ENCODE measurements around the gene ADAM12. TPM values are rescaled to one million over a fixed set of nuclear protein-coding genes. Genes with fewer than 3 reads are reported as not detected.
"Not testable (repeated sequence)": the region's sequence is repeated elsewhere in the genome, so short reads cannot be mapped to it uniquely, and the experiment has no call there.

Gene ADAM12
- total RNA-seq, 1 experiment from 2014 or later = not detected

DNA sequence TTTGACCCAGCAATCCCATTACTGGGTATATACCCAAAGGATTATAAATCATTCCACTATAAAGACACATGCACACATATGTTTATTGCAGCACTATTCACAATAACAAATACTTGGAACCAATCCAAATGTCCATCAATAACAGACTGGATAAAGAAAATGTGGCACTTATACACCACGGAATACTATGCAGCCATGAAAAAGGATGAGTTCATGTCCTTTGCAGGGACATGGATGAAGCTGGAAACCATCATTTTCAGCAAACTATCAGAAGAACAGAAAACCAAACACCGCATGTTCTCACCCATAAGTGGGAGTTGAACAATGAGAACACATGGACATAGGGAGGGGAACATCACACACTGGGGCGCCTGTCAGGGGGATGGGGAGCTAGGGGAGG, 9.1 kb downstream of the ADAM12 start:
- in situ Hi-C loops (cut with HindIII; ENCODE audit: low sequenced_read_pairs); DNase-seq (ENCODE audit: low spot score): not testable (repeated sequence)

DNA sequence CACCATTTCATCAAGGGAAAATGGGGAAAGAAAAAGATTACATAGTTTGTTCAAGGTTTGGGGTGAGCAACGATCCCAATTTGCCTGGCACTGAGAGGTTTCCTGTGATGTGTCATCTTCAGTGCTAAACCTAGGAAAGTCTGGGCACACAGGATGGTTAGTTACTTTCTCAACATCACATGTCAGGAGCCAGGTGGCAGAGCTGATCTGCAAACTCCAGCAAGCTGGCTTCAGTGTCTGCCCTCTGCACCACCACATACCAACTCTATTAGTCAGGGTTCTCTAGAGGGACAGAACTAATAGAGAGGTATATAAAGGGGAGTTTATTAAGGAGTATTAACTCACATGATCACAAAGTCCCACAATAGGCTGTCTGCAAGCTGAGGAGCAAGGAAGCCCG, 11.3 kb downstream of the ADAM12 start:
- in situ Hi-C loops (cut with HindIII; ENCODE audit: low sequenced_read_pairs) = no loop called here
- no peak for DNase-seq (ENCODE audit: low spot score)

- no peak for DNase-seq (ENCODE audit: low spot score)
- in situ Hi-C loops (cut with HindIII; ENCODE audit: low sequenced_read_pairs) = no loop called here
Measured at GRCh38 chr10:126375926-126376554, 12.2 kb downstream of the ADAM12 start.

GRCh38 chr10:126375299-126375698, 13.0 kb downstream of the ADAM12 start:
- DNase-seq (ENCODE audit: low spot score) = no peak
- in situ Hi-C loops (cut with HindIII; ENCODE audit: low sequenced_read_pairs) = no loop called here

- in situ Hi-C loops (cut with HindIII; ENCODE audit: low sequenced_read_pairs) = no loop called here
- no peak for DNase-seq (ENCODE audit: low spot score)
Measured at GRCh38 chr10:126374435-126374834, 13.8 kb downstream of the ADAM12 start.

GRCh38 chr10:126373972-126374371, 14.3 kb downstream of the ADAM12 start:
- in situ Hi-C loops (cut with HindIII; ENCODE audit: low sequenced_read_pairs) = no loop called here
- no peak for DNase-seq (ENCODE audit: low spot score)

- DNase-seq (ENCODE audit: low spot score) = no peak
- in situ Hi-C loops (cut with HindIII; ENCODE audit: low sequenced_read_pairs) = no loop called here
Measured at GRCh38 chr10:126373147-126373546, 15.1 kb downstream of the ADAM12 start.

DNA sequence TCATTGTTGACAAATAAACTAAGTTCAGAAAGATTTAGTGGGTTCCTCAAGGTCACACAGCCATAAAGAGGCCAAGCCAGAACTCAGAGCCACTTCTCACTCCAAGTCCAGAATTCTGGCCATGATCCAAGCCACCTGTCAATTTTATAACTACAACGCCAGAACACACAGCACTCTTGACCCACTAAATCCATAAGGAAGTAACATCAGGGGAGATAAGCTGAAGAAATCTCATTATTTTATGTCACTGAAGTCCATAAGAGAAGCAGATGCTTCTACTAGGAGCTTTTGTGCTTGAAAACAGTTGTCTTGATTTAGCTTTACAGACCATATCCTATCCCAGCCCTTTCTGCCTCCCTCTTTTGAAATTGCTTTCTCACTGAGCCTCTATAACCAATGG, 15.9 kb downstream of the ADAM12 start:
- peak; percentile 9 for DNase-seq (ENCODE audit: low spot score)
- in situ Hi-C loops (cut with HindIII; ENCODE audit: low sequenced_read_pairs) = no loop called here

GRCh38 chr10:126369125-126369710, 19.1 kb downstream of the ADAM12 start:
- DNase-seq (ENCODE audit: low spot score) = no peak
- in situ Hi-C loops (cut with HindIII; ENCODE audit: low sequenced_read_pairs) = no loop called here

DNA sequence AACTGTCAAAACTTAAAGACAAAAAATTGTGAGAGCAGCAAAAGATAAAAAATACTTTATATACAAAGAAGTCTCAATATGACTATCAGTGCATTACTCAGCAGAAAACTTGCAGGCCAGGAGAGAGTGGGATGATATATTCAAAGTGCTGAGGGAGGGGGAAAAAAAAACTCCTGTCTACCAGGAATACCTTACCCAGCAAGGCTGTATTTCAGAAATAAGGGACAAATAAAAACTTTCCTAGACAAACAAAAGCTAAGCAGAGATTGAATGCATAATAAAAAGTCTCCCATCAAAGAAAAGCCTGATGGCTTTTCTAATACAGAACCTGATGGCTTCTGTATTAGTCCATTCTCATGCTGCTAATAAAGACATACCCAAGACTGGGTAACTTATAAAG, 31.1 kb downstream of the ADAM12 start:
- in situ Hi-C loops (cut with HindIII; ENCODE audit: low sequenced_read_pairs) = no loop called here
- DNase-seq (ENCODE audit: low spot score) = no peak

DNA sequence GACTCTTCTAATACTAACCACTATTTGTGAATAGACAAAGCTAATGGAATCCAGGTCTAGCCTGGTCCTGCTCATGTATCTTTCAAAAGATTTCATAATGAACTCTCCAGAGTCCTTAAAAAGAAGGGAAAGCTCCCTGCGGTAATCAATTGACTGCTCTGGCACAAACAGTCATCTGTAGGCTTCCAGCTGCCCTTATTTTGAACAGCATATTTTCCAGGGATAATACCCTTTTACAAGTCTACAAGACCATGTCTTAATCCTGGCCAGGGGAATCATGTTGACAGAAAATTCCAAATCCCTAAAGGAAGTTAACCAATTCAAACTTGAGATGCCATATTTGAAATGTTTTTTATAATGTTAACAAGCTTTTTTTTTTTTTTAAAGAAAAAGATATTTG, 34.6 kb downstream of the ADAM12 start:
- DNase-seq (ENCODE audit: low spot score) = no peak
- in situ Hi-C loops (cut with HindIII; ENCODE audit: low sequenced_read_pairs) = no loop called here

DNA sequence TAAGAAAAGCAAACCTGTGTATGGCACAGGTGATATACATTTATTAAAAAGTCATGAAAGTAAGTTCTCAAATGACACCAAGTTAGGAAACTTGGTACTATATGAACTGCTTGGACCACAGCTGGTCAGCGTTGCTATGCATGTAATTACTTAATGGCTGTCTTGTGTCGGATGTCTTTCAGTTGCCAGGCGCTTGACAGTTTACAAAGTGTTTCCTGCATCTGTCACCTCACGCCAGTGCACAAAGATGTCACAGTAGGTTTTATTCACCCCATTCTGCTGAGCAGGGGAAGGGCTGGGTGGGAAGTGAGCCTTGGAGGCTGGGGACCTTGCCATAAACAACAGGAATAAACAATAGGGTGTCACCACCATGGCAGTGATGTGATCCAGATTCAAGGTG, 35.8 kb downstream of the ADAM12 start:
- no peak for DNase-seq (ENCODE audit: low spot score)
- in situ Hi-C loops (cut with HindIII; ENCODE audit: low sequenced_read_pairs) = no loop called here

DNA sequence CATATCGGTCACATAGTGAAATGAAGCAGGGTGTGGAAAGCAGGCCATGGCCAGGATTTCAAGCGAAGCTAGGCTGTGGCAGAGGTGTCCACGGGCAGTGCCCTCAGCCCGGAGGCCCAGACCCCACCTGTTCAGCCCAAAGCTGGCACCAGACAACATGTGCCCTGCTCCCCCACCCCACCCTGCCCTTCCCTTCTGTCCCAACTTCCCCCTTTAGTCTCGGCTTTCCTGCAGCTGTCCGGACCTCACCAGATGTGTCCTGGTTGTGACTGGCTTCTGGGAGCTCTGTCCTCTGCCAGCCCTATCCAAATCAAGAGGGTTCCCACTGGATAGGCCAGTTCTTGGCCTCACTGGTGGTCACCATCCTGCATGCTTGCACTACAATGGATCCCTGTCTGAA, 37.3 kb downstream of the ADAM12 start:
- in situ Hi-C loops (cut with HindIII; ENCODE audit: low sequenced_read_pairs) = no loop called here
- DNase-seq (ENCODE audit: low spot score) = no peak

DNA sequence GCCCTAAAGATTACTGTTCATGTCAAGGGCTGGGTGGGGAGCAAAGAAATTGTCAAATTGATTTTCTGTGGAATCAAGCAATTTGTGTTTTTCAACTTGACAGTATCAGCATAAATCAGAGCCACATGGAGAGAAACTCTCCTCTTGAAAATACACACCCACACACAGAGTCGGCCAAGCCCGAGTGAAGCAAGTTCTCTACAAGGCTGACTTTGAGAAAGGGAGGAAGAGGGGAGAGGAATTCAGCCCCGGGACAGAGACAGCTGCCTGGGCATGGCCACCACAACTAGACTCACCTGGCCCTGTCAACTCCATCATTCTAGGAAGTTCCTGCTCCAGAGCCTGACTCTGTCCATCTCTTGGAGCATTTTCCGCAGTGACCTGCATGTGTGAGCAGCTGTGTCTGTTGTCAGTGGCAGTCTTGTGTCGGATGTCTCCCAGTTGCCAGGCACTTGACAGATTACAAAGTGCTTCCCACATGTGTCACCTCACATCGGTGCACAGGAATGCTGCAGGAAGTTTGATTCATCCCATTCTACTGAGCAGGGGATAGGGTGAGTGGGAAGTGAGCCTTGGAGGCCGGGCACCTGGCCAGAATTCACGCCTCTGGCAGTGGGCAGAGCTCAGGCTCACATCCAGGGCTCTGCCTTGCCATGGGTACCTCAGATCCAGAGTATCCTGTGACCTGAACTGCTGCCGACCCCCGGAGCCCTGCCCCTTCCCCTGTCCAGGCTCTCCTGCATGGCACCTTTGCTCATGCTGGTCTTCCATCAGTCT, 37.9 kb downstream of the ADAM12 start:
- DNase-seq (ENCODE audit: low spot score) = no peak
- in situ Hi-C loops (cut with HindIII; ENCODE audit: low sequenced_read_pairs) = no loop called here

- no peak for DNase-seq (ENCODE audit: low spot score)
- in situ Hi-C loops (cut with HindIII; ENCODE audit: low sequenced_read_pairs) = no loop called here
Measured at GRCh38 chr10:126349676-126350075, 38.6 kb downstream of the ADAM12 start.

DNA sequence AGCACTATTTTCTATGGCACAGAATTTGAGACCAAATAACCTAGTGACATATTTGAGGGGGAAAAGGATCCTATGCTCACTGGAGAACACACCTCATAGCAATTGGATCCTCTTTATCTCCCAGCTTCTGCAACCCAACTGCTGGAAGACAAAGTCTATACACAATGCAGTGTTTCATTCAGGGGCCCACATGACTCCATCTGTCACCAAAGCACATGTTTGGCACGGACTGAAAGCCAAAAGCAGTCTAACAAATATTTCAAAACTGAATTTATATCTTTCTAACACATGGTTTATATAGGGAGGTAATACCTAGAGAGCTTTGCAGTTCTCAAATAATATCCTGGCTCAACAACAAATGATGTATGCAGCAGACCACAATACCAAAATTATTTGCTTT, 39.2 kb downstream of the ADAM12 start:
- in situ Hi-C loops (cut with HindIII; ENCODE audit: low sequenced_read_pairs) = no loop called here
- no peak for DNase-seq (ENCODE audit: low spot score)

- in situ Hi-C loops (cut with HindIII; ENCODE audit: low sequenced_read_pairs) = not testable (repeated sequence)
Measured at GRCh38 chr10:126343496-126343895, 44.8 kb downstream of the ADAM12 start.

DNA sequence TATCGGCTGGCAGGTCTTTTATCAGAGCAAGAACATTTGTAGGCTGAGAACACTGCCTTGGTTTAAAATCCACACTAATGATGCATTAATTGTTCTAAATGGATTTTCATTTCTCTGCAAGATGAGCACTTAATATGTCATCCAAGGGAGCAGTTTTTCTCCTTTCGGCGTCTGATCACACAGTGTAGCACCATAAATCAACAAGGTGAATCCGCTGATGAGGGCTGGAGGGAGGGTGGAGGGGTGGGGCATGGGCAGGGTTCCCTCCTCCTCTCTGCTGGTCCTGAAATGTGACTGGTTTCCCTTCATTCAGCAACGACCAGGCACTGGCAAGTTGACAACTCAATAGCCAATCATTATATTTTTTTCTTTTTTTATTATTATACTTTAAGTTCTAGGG, 45.6 kb downstream of the ADAM12 start:
- no peak for DNase-seq (ENCODE audit: low spot score)
- in situ Hi-C loops (cut with HindIII; ENCODE audit: low sequenced_read_pairs) = no loop called here

More at GRCh38 chr10:126343496-126343895, 44.8 kb downstream of the ADAM12 start:
- not testable (repeated sequence) for DNase-seq (ENCODE audit: low spot score)

DNA sequence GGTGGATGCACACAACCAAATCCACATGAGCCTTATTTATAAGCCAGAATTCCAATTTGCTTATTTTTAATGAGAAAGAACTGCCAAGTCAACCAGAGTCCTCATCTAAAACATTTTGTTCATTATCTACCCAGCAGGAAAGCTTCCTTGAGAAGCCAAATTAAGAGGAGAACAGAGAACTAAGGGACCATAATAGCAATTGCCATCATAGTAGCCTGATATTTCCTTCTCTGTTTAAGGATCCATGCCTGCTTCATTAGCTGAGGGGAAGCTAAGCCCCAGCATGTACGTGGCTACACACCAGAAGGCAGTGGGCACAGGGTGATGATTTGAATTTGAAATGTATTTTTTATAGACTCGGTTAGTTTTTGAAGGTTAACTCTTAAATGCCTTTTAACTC, 46.8 kb downstream of the ADAM12 start:
- in situ Hi-C loops (cut with HindIII; ENCODE audit: low sequenced_read_pairs) = no loop called here

GRCh38 chr10:126337251-126337810, 50.9 kb downstream of the ADAM12 start:
- in situ Hi-C loops (cut with HindIII; ENCODE audit: low sequenced_read_pairs) = no loop called here

More for the DNA sequence above, 46.8 kb downstream of the ADAM12 start:
- peak; percentile 13 for DNase-seq (ENCODE audit: low spot score)

More at GRCh38 chr10:126337251-126337810, 50.9 kb downstream of the ADAM12 start:
- no peak for DNase-seq (ENCODE audit: low spot score)
